HG03378 (cell line): ENCODE results near the gene SDR42E2.
"Not testable (repeated sequence)": the region's sequence is repeated elsewhere in the genome, so short reads cannot be mapped to it uniquely, and the experiment has no call there.

Experiments
- ATAC-seq: cut with Tn5 transposase; IDR thresholded peaks from one replicate; pipeline ENCODE4 v1.9.1; 2021; ENCODE audit warnings: mild to moderate bottlenecking, moderate library complexity; ENCODE audit not compliant: unreplicated experiment

The SDR42E2 gene

GRCh38 chr16:22161999-22162655 lies at the start of gene SDR42E2:
Gene SDR42E2, plus strand, starts transcription at chr16:22162506. Its CDS starts 3,077 bp downstream, at chr16:22165583.
- ATAC-seq, result no peak

DNA sequence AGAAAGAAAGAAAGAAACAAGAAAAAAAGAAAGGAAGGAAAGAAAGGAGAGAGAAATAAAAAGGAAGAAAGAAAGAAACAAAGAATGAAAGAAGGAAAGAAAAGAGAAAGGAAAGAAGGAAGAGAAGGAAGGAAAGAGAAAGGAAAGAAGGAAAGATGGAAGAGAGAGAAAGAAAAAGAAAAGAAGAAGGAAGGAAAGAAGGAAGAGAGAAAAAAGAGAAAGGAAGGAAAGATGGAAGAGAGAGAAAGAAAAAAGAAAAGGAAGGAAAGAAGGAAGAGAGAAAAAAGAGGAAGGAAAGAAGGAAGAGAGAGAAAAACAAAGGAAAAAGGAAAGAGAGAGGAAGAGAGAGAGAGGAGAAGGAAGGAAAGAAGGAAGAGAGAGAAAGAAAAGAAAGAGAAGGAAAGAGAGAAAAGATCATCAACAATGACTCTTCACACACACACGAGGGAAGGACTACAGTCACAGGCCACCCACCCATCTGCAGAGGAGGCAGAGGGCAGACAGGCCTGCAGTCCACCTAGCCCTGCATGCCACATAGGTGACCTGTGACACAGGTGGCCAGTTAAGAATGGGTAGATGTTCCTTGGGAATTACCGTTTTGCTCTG lies 46.1 kb upstream of the SDR42E2 start:
- no peak for ATAC-seq

- no peak for ATAC-seq
Measured at GRCh38 chr16:22117609-22118008, 44.7 kb upstream of the SDR42E2 start.

DNA sequence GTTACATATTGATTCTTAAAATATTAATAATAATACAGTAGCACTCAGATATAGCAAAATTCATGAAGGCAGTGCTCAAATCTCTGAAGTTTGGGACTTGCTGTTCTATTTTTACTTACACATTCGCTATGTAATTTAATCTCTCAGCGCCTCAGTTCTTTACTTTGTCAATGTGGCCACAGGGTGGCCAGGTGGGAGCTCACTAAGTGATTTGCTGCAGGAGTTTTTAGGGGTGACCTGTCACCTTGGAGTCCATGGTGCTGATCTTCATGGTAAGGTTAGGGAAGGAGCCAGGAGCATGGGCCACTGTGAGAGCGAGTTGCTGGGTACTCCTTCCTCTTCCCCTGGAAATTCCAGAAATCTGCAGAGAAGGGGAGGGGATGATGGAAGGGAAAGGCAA lies 41.9 kb upstream of the SDR42E2 start:
- ATAC-seq, result no peak

- ATAC-seq, result no peak
Measured at GRCh38 chr16:22122239-22122638, 40.1 kb upstream of the SDR42E2 start.

GRCh38 chr16:22123146-22123545 lies 39.2 kb upstream of the SDR42E2 start:
- no peak for ATAC-seq

- no peak for ATAC-seq
Measured at GRCh38 chr16:22123759-22124490, 38.4 kb upstream of the SDR42E2 start.

GRCh38 chr16:22124583-22125284 lies 37.6 kb upstream of the SDR42E2 start:
- ATAC-seq, result no peak

- no peak for ATAC-seq
Measured at GRCh38 chr16:22126037-22126558, 36.2 kb upstream of the SDR42E2 start.

DNA sequence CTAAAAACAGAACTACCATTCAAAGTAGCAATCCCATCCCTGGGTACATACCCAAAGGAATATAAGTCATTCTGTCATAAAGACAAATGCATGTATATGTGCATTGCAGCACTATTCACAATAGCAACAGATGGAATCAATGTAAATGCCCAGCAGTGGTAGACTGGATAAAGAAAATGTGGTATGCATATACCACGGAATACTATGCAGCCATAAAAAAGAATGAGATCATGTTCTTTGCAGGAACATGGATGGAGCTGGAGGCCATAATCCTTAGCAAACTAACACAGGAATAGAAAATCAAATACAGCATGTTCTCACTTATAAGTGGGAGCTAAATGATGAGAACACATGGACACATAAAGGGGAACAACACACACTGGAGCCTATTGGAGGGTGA lies 33.8 kb upstream of the SDR42E2 start:
- not testable (repeated sequence) for ATAC-seq

DNA sequence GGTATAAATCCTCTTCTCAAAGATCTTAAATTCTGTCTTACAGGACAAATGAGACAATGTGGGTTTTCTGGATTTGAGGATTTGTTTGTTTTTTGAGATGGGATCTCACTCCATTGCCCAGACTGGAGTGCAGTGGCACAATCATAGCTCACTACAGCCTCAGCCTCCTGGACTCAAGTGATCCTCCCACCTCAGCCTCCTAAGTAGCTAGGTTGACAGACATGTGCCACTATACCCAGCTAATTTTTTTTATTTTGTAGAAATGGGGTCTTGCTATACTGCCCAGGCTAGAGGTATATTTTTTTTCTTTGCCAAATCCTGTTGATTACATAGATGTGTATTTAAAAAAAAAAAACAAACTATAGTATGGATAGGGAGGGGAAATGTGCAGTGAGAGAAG lies 31.8 kb upstream of the SDR42E2 start:
- no peak for ATAC-seq

- no peak for ATAC-seq
Measured at GRCh38 chr16:22132801-22133200, 29.5 kb upstream of the SDR42E2 start.

GRCh38 chr16:22138482-22138881 lies 23.8 kb upstream of the SDR42E2 start:
- ATAC-seq, result no peak

GRCh38 chr16:22139008-22139407 lies 23.3 kb upstream of the SDR42E2 start:
- ATAC-seq, result no peak

DNA sequence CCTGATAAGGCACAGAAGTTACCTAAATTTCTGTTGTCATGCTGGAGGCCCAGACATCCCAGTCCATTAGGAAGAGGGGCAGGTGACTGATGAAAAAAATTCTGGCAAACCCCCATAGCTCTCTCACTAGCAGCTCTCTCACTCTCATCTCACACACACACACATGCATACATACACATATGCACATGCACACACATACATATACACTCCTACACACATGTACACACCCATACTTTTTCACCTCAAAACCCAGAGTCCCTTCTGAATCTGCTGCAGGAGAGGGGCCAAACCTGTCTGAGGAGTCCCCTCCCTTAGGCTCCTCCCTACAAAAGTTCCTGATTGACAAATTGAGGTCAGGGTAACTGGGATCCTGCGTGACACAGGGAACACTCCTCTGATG lies 22.6 kb upstream of the SDR42E2 start:
- ATAC-seq, result no peak

- no peak for ATAC-seq
Measured at GRCh38 chr16:22141767-22142166, 20.5 kb upstream of the SDR42E2 start.

GRCh38 chr16:22144520-22144919 lies 17.8 kb upstream of the SDR42E2 start:
- ATAC-seq, result no peak

- no peak for ATAC-seq
Measured at GRCh38 chr16:22147853-22148252, 14.5 kb upstream of the SDR42E2 start.

GRCh38 chr16:22151246-22151998 lies 10.9 kb upstream of the SDR42E2 start:
- ATAC-seq, result no peak

DNA sequence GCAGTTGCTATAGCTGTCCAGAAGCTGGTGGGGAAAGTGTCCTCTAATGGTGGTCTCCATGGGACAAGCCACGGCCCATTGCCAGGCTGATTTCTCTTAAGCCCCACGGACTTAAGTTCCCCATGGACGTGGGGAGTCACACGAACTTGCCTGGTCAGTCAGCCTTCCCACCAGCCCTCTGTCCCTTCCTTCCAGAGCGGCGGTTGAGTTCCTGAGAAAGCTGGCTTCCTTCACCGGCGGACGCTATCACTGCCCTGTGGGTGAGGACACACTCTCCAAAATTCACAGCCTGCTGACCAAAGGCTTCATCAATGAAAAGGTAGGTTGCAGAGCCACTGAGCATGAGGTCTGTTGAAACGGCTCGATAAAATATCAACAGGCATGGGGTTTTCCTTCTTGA lies 10.0 kb upstream of the SDR42E2 start:
- ATAC-seq, result no peak

DNA sequence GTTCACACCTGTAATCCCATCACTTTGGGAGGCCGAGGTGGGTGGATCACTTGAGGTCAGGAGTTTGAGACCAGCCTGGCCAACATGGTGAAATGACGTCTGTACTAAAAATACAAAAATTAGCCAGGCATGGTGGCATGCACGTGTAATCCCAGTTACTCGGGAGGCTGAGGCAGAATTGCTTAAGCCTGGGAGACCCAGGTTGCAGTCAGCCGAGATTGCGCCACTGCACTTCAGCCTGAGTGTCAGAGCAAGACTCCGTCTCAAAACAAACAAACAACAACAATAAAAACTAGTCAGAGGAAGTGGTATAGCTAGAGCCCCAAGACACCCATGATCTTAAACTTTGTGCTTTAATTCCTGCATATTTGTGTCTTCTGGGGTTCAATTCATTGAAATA lies 9.2 kb upstream of the SDR42E2 start:
- ATAC-seq, result not testable (repeated sequence)
